Activated naive CD8-positive, alpha-beta T cell treated with anti-CD3 and anti-CD28 coated beads for 36 hours (primary cell): ENCODE results near the gene TMEM25. TPM values are rescaled to one million over a fixed set of nuclear protein-coding genes. Genes with fewer than 3 reads are reported as not detected.

Experiments used
- total RNA-seq, 2 experiments: library from RNA; stranded (reverse); gene quantifications; one replicate each; pipeline ENCODE4 v1.2.3, GENCODE V29; 2021

TMEM25 gene
- total RNA-seq, 2 experiments from 2014 or later: 14.2 to 14.7 TPM

Other genes starting within 250 kb of the TMEM25 start
- 100 to 1,000 TPM; 364 TPM for gene CD3E, start 226.5 kb upstream of the TMEM25 start, total RNA-seq
- gene CD3D, start 188.5 kb upstream of the TMEM25 start, total RNA-seq: 100 to 1,000 TPM; 341 to 350 TPM
- 100 to 1,000 TPM; 133 to 142 TPM for gene CD3G, start 186.8 kb upstream of the TMEM25 start, total RNA-seq
- gene UBE4A, start 171.6 kb upstream of the TMEM25 start, total RNA-seq: 10 to 100 TPM; 55.0 to 56.3 TPM
- gene ATP5MG, start 129.6 kb upstream of the TMEM25 start, total RNA-seq: 100 to 1,000 TPM; 246 to 264 TPM
- gene KMT2A, start 94.7 kb upstream of the TMEM25 start, total RNA-seq: 10 to 100 TPM; 55.8 to 58.9 TPM
- gene TTC36, start 3.7 kb upstream of the TMEM25 start, total RNA-seq: under 1 TPM; 0.42 to 0.62 TPM
- 10 to 100 TPM; 22.2 to 24.1 TPM for gene IFT46, start 34.7 kb downstream of the TMEM25 start, total RNA-seq
- gene ARCN1, start 41.2 kb downstream of the TMEM25 start, total RNA-seq: 100 to 1,000 TPM; 141 to 150 TPM
- 1 to 10 TPM; 2.9 to 3.0 TPM for gene PHLDB1, start 76.4 kb downstream of the TMEM25 start, total RNA-seq
- gene TREH, start 148.5 kb downstream of the TMEM25 start, total RNA-seq: not detected